ENCODE data around the gene ATP6V1C2.

GRCh38 chr2:10778724-10779115 lies 57.3 kb downstream of the ATP6V1C2 start:
- no peak for TF ChIP-seq POLR2AphosphoS5 (IDR thresholded peaks at IDR 0.05)
- TF ChIP-seq POLR2A (IDR thresholded peaks at IDR 0.05), result no peak
- TF ChIP-seq CTCF (IDR thresholded peaks at IDR 0.05), result no peak
- TF ChIP-seq EP300 (IDR thresholded peaks at IDR 0.05), result no peak
